Measurements from ENCODE around the gene FOXE1. TPM values are rescaled to one million over a fixed set of nuclear protein-coding genes. Genes with fewer than 3 reads are reported as not detected.

FOXE1 gene
- total and polyA plus RNA-seq, 10 of the 15 experiments (the other 5 are each of a cell fraction or from before 2014, with no cell fraction given) = not detected

DNA sequence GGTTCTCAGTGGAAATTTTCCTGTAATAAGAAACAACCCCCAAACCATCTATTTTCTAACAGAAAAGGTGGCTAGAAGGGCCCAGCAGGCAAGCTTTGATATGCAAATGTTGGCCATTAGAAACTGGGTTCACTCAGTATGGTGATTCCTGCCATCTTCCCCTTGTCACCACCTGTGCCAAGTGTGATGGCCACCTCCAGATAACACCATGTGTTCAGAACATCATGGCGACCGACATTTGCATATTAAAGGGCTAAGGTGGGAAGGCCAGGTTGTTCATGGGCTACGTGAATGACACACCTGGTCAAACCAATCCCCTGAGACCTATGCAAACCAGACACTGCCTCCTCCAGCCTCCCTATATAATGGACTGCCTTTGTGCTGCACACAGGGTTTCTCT, 20.4 kb downstream of the FOXE1 start:
- ATAC-seq (no peak), FAIRE-seq (no peak), DNase-seq (ENCODE audit: low read depth, low spot score) (no peak)
- TF ChIP-seq, protein P1, sequence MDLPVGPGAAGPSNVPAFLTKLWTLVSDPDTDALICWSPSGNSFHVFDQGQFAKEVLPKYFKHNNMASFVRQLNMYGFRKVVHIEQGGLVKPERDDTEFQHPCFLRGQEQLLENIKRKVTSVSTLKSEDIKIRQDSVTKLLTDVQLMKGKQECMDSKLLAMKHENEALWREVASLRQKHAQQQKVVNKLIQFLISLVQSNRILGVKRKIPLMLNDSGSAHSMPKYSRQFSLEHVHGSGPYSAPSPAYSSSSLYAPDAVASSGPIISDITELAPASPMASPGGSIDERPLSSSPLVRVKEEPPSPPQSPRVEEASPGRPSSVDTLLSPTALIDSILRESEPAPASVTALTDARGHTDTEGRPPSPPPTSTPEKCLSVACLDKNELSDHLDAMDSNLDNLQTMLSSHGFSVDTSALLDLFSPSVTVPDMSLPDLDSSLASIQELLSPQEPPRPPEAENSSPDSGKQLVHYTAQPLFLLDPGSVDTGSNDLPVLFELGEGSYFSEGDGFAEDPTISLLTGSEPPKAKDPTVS (IDR thresholded peaks at IDR 0.05; ENCODE audit: low read depth, low read length) = no peak
- TF ChIP-seq E4F1 (IDR thresholded peaks at IDR 0.05; ENCODE audit: borderline replicate concordance, partially characterized antibody) (no peak), ELK1 (IDR thresholded peaks at IDR 0.05; ENCODE audit: low read depth, low read length) (no peak)
- ChIA-PET SMC1A (ENCODE audit: uncharacterized antibody, unreplicated experiment) (no interaction called here), RAD21 (ENCODE audit: unreplicated experiment) (interaction anchor here (0.7 kb wide), 1 partner anchor 168 kb away, joined by 3 read pairs; no protein-coding TSS in a partner anchor), POLR2A (no interaction called here), CTCF (interaction anchor here (1.1 kb wide), 1 partner anchor 14 kb away, joined by 3 read pairs; no protein-coding TSS in a partner anchor)
- Histone ChIP-seq H3K4me2 (ENCODE audit: control insufficient read depth, insufficient read depth) (no peak overlapping the region), H3K36me3 (ENCODE audit: control insufficient read depth in 2 of 2, insufficient read depth in 2 of 2, low read length in 1 of 2) (no peaks in the 10 kb centered on the region), H3K79me2 (ENCODE audit: control insufficient read depth, insufficient read depth, low read length) (no peaks in the 10 kb centered on the region), H3K4me1 (ENCODE audit: control insufficient read depth, insufficient read depth, low read length) (no peaks in the 10 kb centered on the region), H2AFZ (ENCODE audit: control insufficient read depth, low read depth, low read length) (no peak overlapping the region), H3K27me3 (replicated peaks in 1 of 2; ENCODE audit: control insufficient read depth in 2 of 2, insufficient read depth in 2 of 2, low read length in 1 of 2) (peaks cover 0 to 2% of the 10 kb centered on the region in 2 experiments; a peak in 1 of 4 replicates), H3K9me3 (replicated peaks; ENCODE audit: control insufficient read depth, insufficient read depth, low read length) (no peaks in the 10 kb centered on the region), H3K27ac (ENCODE audit: control insufficient read depth, insufficient read depth) (no peak overlapping the region), H3K4me3 (no peak overlapping the region), H4K20me1 (ENCODE audit: control insufficient read depth, insufficient read depth) (no peaks in the 10 kb centered on the region), H3K9ac (ENCODE audit: control insufficient read depth, insufficient read depth, low read length) (no peak overlapping the region)
- WGBS (ENCODE audit: insufficient coverage, insufficient replicate concordance, low lambda C conversion rate, missing lambda C conversion rate) = 35% methylated on average over 3 of the region's 3 CpGs
- no TSS peak for BruUV-seq (replicated peaks)
- intact Hi-C loops (cut with micrococcal nuclease; ENCODE audit: unreplicated experiment) = no loop called here
- in situ Hi-C loops (cut with MboI) = no loop called here
